Tibial nerve (tissue), 4 donors: ENCODE measurements around the gene PDXP.

ENCODE experiments used
- CTCF ChIP-seq, 5 experiments: fragments of 200-600 bp in 3 of 5; fragments of 450-650 bp in 2 of 5; sonication (generic) in 3 of 5; IDR thresholded peaks; one replicate each; pipeline ENCODE4 v1.5.1; 2016 to 2019; ENCODE audit warnings: antibody characterized with exemption in 5 of 5, mild to moderate bottlenecking in 3 of 5, moderate library complexity in 2 of 5
- EP300 ChIP-seq, 2 donors: sonication (generic); formaldehyde crosslinking; IDR thresholded peaks; one replicate each; pipeline ENCODE4 v1.6.1; 2017; ENCODE audit warnings: antibody characterized with exemption in 2 of 2, mild to moderate bottlenecking in 1 of 2

- TF ChIP-seq EP300 (IDR thresholded peaks at IDR 0.05) = no peak
- TF ChIP-seq CTCF (IDR thresholded peaks at IDR 0.05) = no peak
Observed at GRCh38 chr22:37641561-37641949, 17.0 kb upstream of the PDXP start.
